HEK293 (cell line): ENCODE data around the gene CD164.

Experiments
- HOXC10 ChIP-seq: sonication (generic); formaldehyde crosslinking; IDR thresholded peaks from 2 replicates; pipeline ENCODE4 v1.8.1; 2023; ENCODE audit warnings: mild to moderate bottlenecking, missing genetic modification reagents
- KLF16 ChIP-seq: fragments of 450-650 bp; formaldehyde crosslinking; IDR thresholded peaks from 2 replicates; pipeline ENCODE4 v1.5.1; 2017; ENCODE audit warnings: missing biosample characterization, missing genetic modification characterization
- REPIN1 ChIP-seq: fragments of 450-650 bp; formaldehyde crosslinking; IDR thresholded peaks from 2 replicates; pipeline ENCODE4 v1.5.1; 2017; ENCODE audit warnings: missing biosample characterization, missing genetic modification characterization, low read depth
- SP3 ChIP-seq: fragments of 450-650 bp; formaldehyde crosslinking; IDR thresholded peaks from 2 replicates; pipeline ENCODE4 v1.5.1; 2016; ENCODE audit warnings: missing biosample characterization, missing genetic modification characterization
- WT1 ChIP-seq: fragments of 450-650 bp; formaldehyde crosslinking; IDR thresholded peaks from 2 replicates; pipeline ENCODE4 v1.5.1; 2016; ENCODE audit warnings: missing biosample characterization, missing genetic modification characterization
- ZFHX2 ChIP-seq: fragments of 450-650 bp; formaldehyde crosslinking; conservative IDR thresholded peaks from 2 replicates; pipeline ENCODE4 v1.5.1; 2016; ENCODE audit warnings: missing biosample characterization, missing genetic modification characterization
- ZNF121 ChIP-seq: fragments of 450-650 bp; formaldehyde crosslinking; IDR thresholded peaks from 2 replicates; pipeline ENCODE4 v1.5.1; 2016; ENCODE audit warnings: missing biosample characterization, missing genetic modification characterization
- ZNF133 ChIP-seq: fragments of 450-650 bp; formaldehyde crosslinking; IDR thresholded peaks from 2 replicates; pipeline ENCODE4 v1.5.1; 2016; ENCODE audit warnings: missing biosample characterization, missing genetic modification characterization
- ZNF202 ChIP-seq: fragments of 450-650 bp; formaldehyde crosslinking; IDR thresholded peaks from 2 replicates; pipeline ENCODE4 v1.5.1; 2016; ENCODE audit warnings: missing biosample characterization, missing genetic modification characterization, borderline replicate concordance
- ZNF223 ChIP-seq: fragments of 450-650 bp; formaldehyde crosslinking; IDR thresholded peaks from 2 replicates; pipeline ENCODE4 v1.5.1; 2016; ENCODE audit warnings: missing biosample characterization, missing genetic modification characterization
- ZNF341 ChIP-seq: fragments of 450-650 bp; formaldehyde crosslinking; IDR thresholded peaks from 2 replicates; pipeline ENCODE4; 2016; ENCODE audit warnings: low read depth, missing biosample characterization, missing genetic modification characterization
- ZNF404 ChIP-seq: fragments of 450-650 bp; formaldehyde crosslinking; IDR thresholded peaks from 2 replicates; pipeline ENCODE4 v1.5.1; 2017; ENCODE audit warnings: missing biosample characterization, missing genetic modification characterization
- ZNF510 ChIP-seq: fragments of 450-650 bp; formaldehyde crosslinking; IDR thresholded peaks from 2 replicates; pipeline ENCODE4 v1.5.1; 2018; ENCODE audit warnings: mild to moderate bottlenecking, missing genetic modification characterization, missing biosample characterization; ENCODE audit not compliant: insufficient replicate concordance
- ZNF549 ChIP-seq: fragments of 450-650 bp; IDR thresholded peaks from 2 replicates; pipeline ENCODE4 v1.5.1; 2018; ENCODE audit warnings: missing biosample characterization, missing genetic modification characterization, mild to moderate bottlenecking, inconsistent platforms, moderate library complexity
- ZNF596 ChIP-seq: fragments of 450-650 bp; IDR thresholded peaks from 2 replicates; pipeline ENCODE4 v1.5.0; 2018; ENCODE audit warnings: missing biosample characterization, mild to moderate bottlenecking, missing genetic modification characterization, moderate library complexity
- ZNF660 ChIP-seq: fragments of 450-650 bp; IDR thresholded peaks from 2 replicates; pipeline ENCODE4 v1.5.1; 2018; ENCODE audit warnings: missing biosample characterization, mild to moderate bottlenecking, missing genetic modification characterization
- ZNF777 ChIP-seq: fragments of 450-650 bp; formaldehyde crosslinking; IDR thresholded peaks from 2 replicates; pipeline ENCODE4 v1.5.1; 2017; ENCODE audit warnings: missing biosample characterization, missing genetic modification characterization, borderline replicate concordance
- ZSCAN23 ChIP-seq: fragments of 450-650 bp; formaldehyde crosslinking; IDR thresholded peaks from 2 replicates; pipeline ENCODE4 v1.5.1; 2016; ENCODE audit warnings: missing biosample characterization, missing genetic modification characterization
- TF ChIP-seq, protein P1 (sequence below): fragments of 450-650 bp; formaldehyde crosslinking; IDR thresholded peaks from 2 replicates; pipeline ENCODE4; 2016; ENCODE audit warnings: missing biosample characterization, missing genetic modification characterization
- TF ChIP-seq, protein P2 (sequence below): fragments of 450-650 bp; formaldehyde crosslinking; IDR thresholded peaks from 2 replicates; pipeline ENCODE4 v1.5.1; 2016; ENCODE audit warnings: missing biosample characterization, missing genetic modification characterization, borderline replicate concordance
- TF ChIP-seq, protein P3 (sequence below): fragments of 450-650 bp; formaldehyde crosslinking; IDR thresholded peaks from 2 replicates; pipeline ENCODE4 v1.5.1; 2016; ENCODE audit warnings: missing biosample characterization, missing genetic modification characterization
- TF ChIP-seq, protein P4 (sequence below): fragments of 450-650 bp; formaldehyde crosslinking; IDR thresholded peaks from 2 replicates; pipeline ENCODE4 v1.5.1; 2017; ENCODE audit warnings: missing biosample characterization, missing genetic modification characterization
- TF ChIP-seq, protein P5 (sequence below): fragments of 450-650 bp; formaldehyde crosslinking; IDR thresholded peaks from 2 replicates; pipeline ENCODE4 v1.5.1; 2016; ENCODE audit warnings: missing biosample characterization, missing genetic modification characterization
- TF ChIP-seq, protein P6 (sequence below): fragments of 450-650 bp; formaldehyde crosslinking; IDR thresholded peaks from 2 replicates; pipeline ENCODE4 v1.5.0; 2017; ENCODE audit warnings: missing biosample characterization, missing genetic modification characterization, borderline replicate concordance

Gene CD164

DNA sequence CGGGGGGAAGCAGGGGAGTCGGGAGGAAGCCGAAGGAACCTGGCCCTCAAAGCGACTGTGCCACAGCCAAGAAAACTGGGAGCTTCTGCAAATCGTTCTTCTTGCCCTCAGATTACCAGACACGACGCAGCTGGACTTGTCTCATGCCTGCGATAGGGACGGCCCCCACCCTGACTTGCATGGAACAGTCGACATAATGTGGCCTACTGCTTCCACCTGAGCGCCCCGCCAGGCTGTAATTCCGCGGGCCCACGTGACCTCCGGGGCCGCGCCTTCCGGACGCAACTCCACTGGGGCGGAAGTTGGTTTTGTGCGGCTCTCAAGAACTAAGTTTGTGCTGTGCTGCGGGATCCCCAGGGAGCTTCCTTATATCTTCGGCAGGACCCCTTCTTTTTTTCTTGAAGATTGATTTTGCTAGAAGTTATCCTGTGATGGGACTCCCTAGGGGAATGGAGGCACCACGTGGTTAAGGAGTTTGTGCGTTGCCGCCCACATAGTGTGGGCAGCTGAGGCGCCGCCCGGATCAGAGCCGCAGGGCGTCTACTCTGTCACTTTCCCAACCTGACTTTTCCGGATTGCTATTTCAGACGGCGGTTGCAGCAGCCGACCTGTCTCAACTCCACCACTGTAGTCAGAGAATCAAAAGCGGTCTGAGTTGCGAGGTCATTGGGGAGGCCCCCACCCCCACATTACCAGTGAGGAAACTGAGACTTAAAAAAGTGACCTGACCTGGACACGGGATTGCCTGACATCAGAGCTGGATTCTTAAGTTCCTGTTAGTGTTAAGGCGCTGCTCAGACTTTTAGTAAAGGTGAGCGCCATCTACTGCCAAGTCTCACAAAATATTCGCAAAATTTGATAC, 540 bp upstream of the CD164 start (continued):
- TF ChIP-seq, protein P1, sequence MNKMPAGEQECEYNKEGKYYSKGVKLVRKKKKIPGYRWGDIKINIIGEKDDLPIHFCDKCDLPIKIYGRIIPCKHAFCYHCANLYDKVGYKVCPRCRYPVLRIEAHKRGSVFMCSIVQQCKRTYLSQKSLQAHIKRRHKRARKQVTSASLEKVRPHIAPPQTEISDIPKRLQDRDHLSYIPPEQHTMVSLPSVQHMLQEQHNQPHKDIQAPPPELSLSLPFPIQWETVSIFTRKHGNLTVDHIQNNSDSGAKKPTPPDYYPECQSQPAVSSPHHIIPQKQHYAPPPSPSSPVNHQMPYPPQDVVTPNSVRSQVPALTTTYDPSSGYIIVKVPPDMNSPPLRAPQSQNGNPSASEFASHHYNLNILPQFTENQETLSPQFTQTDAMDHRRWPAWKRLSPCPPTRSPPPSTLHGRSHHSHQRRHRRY: no peak
- TF ChIP-seq REPIN1 (tag by site-specific recombination) (no peak), ZNF777 (no peak), ZNF510 (tag by site-specific recombination) (no peak), ZSCAN23 (tag by site-specific recombination) (no peak), ZNF596 (tag by site-specific recombination) (no peak), ZNF202 (no peak), ZNF549 (no peak), ZNF133 (tag by site-specific recombination) (no peak), SP3 (tag by site-specific recombination) (peak; percentile 84), ZNF341 (peak; percentile 5; the same call in 1 of the 2 replicates), HOXC10 (CRISPR knock-in tag) (peak; percentile 46; the same call in 1 of the 2 replicates), WT1 (tag by site-specific recombination) (0 out of 2 replicates have a peak, but pooled peaks have one; percentile 10), ZNF660 (tag by site-specific recombination) (peak; percentile 73), ZNF121 (tag by site-specific recombination) (no peak), ZNF223 (no peak), ZNF404 (no peak), ZFHX2 (tag by site-specific recombination) (peak; percentile 83), KLF16 (tag by site-specific recombination) (peak; percentile 92; the same call in 1 of the 2 replicates)
- TF ChIP-seq, protein P2, sequence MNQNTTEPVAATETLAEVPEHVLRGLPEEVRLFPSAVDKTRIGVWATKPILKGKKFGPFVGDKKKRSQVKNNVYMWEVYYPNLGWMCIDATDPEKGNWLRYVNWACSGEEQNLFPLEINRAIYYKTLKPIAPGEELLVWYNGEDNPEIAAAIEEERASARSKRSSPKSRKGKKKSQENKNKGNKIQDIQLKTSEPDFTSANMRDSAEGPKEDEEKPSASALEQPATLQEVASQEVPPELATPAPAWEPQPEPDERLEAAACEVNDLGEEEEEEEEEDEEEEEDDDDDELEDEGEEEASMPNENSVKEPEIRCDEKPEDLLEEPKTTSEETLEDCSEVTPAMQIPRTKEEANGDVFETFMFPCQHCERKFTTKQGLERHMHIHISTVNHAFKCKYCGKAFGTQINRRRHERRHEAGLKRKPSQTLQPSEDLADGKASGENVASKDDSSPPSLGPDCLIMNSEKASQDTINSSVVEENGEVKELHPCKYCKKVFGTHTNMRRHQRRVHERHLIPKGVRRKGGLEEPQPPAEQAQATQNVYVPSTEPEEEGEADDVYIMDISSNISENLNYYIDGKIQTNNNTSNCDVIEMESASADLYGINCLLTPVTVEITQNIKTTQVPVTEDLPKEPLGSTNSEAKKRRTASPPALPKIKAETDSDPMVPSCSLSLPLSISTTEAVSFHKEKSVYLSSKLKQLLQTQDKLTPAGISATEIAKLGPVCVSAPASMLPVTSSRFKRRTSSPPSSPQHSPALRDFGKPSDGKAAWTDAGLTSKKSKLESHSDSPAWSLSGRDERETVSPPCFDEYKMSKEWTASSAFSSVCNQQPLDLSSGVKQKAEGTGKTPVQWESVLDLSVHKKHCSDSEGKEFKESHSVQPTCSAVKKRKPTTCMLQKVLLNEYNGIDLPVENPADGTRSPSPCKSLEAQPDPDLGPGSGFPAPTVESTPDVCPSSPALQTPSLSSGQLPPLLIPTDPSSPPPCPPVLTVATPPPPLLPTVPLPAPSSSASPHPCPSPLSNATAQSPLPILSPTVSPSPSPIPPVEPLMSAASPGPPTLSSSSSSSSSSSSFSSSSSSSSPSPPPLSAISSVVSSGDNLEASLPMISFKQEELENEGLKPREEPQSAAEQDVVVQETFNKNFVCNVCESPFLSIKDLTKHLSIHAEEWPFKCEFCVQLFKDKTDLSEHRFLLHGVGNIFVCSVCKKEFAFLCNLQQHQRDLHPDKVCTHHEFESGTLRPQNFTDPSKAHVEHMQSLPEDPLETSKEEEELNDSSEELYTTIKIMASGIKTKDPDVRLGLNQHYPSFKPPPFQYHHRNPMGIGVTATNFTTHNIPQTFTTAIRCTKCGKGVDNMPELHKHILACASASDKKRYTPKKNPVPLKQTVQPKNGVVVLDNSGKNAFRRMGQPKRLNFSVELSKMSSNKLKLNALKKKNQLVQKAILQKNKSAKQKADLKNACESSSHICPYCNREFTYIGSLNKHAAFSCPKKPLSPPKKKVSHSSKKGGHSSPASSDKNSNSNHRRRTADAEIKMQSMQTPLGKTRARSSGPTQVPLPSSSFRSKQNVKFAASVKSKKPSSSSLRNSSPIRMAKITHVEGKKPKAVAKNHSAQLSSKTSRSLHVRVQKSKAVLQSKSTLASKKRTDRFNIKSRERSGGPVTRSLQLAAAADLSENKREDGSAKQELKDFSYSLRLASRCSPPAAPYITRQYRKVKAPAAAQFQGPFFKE (tag by site-specific recombination): no peak
- TF ChIP-seq, protein P3, sequence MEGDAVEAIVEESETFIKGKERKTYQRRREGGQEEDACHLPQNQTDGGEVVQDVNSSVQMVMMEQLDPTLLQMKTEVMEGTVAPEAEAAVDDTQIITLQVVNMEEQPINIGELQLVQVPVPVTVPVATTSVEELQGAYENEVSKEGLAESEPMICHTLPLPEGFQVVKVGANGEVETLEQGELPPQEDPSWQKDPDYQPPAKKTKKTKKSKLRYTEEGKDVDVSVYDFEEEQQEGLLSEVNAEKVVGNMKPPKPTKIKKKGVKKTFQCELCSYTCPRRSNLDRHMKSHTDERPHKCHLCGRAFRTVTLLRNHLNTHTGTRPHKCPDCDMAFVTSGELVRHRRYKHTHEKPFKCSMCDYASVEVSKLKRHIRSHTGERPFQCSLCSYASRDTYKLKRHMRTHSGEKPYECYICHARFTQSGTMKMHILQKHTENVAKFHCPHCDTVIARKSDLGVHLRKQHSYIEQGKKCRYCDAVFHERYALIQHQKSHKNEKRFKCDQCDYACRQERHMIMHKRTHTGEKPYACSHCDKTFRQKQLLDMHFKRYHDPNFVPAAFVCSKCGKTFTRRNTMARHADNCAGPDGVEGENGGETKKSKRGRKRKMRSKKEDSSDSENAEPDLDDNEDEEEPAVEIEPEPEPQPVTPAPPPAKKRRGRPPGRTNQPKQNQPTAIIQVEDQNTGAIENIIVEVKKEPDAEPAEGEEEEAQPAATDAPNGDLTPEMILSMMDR (tag by site-specific recombination): peak; percentile 55
- TF ChIP-seq, protein P4, sequence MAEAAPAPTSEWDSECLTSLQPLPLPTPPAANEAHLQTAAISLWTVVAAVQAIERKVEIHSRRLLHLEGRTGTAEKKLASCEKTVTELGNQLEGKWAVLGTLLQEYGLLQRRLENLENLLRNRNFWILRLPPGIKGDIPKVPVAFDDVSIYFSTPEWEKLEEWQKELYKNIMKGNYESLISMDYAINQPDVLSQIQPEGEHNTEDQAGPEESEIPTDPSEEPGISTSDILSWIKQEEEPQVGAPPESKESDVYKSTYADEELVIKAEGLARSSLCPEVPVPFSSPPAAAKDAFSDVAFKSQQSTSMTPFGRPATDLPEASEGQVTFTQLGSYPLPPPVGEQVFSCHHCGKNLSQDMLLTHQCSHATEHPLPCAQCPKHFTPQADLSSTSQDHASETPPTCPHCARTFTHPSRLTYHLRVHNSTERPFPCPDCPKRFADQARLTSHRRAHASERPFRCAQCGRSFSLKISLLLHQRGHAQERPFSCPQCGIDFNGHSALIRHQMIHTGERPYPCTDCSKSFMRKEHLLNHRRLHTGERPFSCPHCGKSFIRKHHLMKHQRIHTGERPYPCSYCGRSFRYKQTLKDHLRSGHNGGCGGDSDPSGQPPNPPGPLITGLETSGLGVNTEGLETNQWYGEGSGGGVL (tag by site-specific recombination): no peak
- TF ChIP-seq, protein P5, sequence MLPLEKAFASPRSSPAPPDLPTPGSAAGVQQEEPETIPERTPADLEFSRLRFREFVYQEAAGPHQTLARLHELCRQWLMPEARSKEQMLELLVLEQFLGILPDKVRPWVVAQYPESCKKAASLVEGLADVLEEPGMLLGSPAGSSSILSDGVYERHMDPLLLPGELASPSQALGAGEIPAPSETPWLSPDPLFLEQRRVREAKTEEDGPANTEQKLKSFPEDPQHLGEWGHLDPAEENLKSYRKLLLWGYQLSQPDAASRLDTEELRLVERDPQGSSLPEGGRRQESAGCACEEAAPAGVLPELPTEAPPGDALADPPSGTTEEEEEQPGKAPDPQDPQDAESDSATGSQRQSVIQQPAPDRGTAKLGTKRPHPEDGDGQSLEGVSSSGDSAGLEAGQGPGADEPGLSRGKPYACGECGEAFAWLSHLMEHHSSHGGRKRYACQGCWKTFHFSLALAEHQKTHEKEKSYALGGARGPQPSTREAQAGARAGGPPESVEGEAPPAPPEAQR (tag by site-specific recombination): no peak
- TF ChIP-seq, protein P6, sequence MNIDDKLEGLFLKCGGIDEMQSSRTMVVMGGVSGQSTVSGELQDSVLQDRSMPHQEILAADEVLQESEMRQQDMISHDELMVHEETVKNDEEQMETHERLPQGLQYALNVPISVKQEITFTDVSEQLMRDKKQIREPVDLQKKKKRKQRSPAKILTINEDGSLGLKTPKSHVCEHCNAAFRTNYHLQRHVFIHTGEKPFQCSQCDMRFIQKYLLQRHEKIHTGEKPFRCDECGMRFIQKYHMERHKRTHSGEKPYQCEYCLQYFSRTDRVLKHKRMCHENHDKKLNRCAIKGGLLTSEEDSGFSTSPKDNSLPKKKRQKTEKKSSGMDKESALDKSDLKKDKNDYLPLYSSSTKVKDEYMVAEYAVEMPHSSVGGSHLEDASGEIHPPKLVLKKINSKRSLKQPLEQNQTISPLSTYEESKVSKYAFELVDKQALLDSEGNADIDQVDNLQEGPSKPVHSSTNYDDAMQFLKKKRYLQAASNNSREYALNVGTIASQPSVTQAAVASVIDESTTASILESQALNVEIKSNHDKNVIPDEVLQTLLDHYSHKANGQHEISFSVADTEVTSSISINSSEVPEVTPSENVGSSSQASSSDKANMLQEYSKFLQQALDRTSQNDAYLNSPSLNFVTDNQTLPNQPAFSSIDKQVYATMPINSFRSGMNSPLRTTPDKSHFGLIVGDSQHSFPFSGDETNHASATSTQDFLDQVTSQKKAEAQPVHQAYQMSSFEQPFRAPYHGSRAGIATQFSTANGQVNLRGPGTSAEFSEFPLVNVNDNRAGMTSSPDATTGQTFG (tag by site-specific recombination): 0 out of 2 replicates have a peak, but pooled peaks have one; percentile 19
